Measurements from ENCODE around the gene RASSF4. TPM values are rescaled to one million over a fixed set of nuclear protein-coding genes. Genes with fewer than 3 reads are reported as not detected.

RASSF4 gene
- total RNA-seq, 4 donors from 2014 or later: 23.5 to 57.7 (median 31.6) TPM

DNA sequence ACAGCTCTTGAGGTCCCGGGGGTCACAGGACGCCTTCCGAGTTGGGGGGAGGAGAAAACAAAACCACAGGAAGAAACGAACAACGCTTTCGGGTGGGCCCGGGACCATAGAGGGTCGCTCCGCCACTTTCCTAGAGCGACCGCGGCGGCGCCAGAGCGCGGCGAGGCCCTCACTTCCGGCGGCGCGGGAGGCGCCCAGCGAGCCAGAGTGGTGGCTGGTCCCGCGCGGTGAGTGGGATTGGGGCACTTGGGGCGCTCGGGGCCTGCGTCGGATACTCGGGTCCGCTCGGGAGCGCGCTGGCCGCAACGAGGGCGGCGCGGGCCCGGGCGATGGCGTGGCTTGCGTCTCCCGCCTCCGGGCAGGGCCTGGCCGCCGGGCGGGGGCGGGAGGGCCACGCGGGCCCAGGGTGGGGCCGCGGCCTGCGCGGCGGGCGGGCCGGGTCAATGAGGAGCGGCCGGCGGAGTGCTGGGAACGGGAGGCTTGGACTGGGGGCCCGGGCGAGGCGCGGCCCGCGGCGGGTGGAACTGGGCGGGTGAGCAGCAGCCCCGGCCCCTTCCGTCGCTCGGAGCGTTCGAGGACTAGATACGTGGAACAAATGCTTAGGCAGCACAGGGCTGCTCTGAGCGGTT, 41.3 kb downstream of the RASSF4 start, which contains the start of gene ZNF22:
TSS of gene ZNF22 (plus strand) at position 172 of the 629 bp plus-strand sequence. CDS start 2,446 bp downstream, outside the sequence.
- peaks cover 12 to 83% (median 23%) of the 10 kb centered on the region in 3 donors for H3K4me1 ChIP-seq
- TF ChIP-seq POLR2AphosphoS5 (IDR thresholded peaks at IDR 0.05) (peak; percentile 14), POLR2A (IDR thresholded peaks at IDR 0.05) (peak; percentile 62 to 71), EP300 (IDR thresholded peaks at IDR 0.05) (no peak)
- TF ChIP-seq, protein P1, sequence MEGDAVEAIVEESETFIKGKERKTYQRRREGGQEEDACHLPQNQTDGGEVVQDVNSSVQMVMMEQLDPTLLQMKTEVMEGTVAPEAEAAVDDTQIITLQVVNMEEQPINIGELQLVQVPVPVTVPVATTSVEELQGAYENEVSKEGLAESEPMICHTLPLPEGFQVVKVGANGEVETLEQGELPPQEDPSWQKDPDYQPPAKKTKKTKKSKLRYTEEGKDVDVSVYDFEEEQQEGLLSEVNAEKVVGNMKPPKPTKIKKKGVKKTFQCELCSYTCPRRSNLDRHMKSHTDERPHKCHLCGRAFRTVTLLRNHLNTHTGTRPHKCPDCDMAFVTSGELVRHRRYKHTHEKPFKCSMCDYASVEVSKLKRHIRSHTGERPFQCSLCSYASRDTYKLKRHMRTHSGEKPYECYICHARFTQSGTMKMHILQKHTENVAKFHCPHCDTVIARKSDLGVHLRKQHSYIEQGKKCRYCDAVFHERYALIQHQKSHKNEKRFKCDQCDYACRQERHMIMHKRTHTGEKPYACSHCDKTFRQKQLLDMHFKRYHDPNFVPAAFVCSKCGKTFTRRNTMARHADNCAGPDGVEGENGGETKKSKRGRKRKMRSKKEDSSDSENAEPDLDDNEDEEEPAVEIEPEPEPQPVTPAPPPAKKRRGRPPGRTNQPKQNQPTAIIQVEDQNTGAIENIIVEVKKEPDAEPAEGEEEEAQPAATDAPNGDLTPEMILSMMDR (IDR thresholded peaks at IDR 0.05): peak in 3 of 4 experiments; percentile 33 to 44 (median 40)
- no peaks in the 10 kb centered on the region for H3K27me3 ChIP-seq
- H3K4me3 ChIP-seq: peak within 1 kb of the TSS; percentile 35 to 68
- H3K36me3 ChIP-seq: peaks cover 0 to 26% of the 10 kb centered on the region in 2 donors
- ATAC-seq: peak; percentile 66
- peak within 1 kb of the TSS; percentile 89 to 97 (median 94) for H3K27ac ChIP-seq
- 0% methylated on average over 8 to 12 of the region's 79 CpGs for WGBS, 2 donors (ENCODE audit: low coverage in 1 of 2)
- no peaks in the 10 kb centered on the region for H3K9me3 ChIP-seq

DNA sequence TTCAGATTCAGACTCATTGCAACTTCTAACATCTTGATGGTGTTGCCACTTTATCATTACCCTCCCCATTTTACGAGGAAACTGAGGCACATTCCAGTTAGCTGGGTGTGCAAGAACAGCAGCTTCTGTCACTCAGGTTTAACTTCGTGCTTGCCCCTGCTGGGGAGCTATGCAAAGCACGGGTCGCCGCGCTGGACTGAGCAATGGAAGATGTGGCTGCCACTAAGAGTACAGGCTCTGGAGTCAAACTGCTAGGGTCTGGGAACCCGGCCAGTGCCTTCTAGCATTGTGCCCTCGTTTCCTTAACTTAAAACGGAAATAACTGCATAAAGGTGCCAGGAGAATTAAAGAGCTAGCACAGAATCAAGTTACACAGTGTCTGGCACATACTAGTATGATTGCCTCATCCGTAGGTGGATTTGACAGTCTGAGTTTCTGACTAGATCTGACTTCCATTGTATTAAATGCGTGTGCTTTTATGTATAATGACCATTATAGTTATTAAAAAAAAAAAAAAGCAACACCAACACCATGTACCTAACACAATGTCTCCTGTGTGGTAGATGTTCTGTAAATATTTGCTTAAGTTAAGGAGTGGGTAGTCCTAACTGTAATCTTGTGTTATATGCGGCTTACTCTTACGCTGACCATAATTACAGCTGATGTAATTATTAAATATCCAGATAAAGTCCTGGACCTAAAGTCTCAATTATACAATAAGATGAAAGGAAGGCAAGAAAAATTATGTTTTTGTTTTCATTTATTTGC, 42.0 kb downstream of the RASSF4 start:
- H3K27ac ChIP-seq: peak overlapping the region; percentile 89 to 97 (median 94)
- ATAC-seq: peak; percentile 37
- peaks cover 0 to 26% of the 10 kb centered on the region in 2 donors for H3K36me3 ChIP-seq
- WGBS, 2 donors (ENCODE audit: low coverage in 1 of 2): 8 to 10% methylated on average over 6 to 9 of the region's 13 CpGs
- TF ChIP-seq POLR2AphosphoS5 (IDR thresholded peaks at IDR 0.05): peak; percentile 45
- TF ChIP-seq, protein P1 (IDR thresholded peaks at IDR 0.05): peak in 3 of 4 experiments; percentile 23 to 50 (median 42)
- TF ChIP-seq POLR2A (IDR thresholded peaks at IDR 0.05): no peak
- no peaks in the 10 kb centered on the region for H3K9me3 ChIP-seq
- H3K27me3 ChIP-seq: no peaks in the 10 kb centered on the region
- peak overlapping the region; percentile 35 to 68 for H3K4me3 ChIP-seq
- peaks cover 6 to 77% (median 16%) of the 10 kb centered on the region in 3 donors for H3K4me1 ChIP-seq

DNA sequence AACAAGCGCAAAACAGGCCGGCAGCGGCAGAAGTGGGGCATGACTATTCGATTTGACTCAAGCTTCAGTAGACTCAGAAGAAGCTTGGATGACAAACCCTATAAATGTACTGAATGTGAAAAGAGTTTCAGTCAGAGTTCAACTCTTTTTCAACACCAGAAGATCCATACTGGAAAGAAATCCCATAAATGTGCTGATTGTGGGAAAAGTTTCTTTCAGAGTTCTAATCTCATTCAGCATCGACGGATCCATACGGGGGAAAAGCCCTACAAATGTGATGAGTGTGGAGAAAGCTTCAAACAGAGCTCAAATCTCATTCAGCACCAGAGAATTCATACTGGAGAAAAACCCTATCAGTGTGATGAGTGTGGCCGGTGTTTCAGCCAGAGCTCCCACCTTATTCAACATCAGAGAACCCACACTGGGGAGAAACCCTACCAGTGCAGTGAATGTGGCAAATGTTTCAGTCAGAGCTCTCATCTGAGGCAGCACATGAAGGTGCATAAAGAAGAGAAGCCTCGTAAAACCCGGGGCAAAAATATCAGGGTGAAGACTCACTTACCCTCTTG, 43.9 kb downstream of the RASSF4 start:
- 83 to 91% methylated on average over 5 to 9 of the region's 10 CpGs for WGBS, 2 donors (ENCODE audit: low coverage in 1 of 2)
- H3K27ac ChIP-seq: no peak overlapping the region

DNA sequence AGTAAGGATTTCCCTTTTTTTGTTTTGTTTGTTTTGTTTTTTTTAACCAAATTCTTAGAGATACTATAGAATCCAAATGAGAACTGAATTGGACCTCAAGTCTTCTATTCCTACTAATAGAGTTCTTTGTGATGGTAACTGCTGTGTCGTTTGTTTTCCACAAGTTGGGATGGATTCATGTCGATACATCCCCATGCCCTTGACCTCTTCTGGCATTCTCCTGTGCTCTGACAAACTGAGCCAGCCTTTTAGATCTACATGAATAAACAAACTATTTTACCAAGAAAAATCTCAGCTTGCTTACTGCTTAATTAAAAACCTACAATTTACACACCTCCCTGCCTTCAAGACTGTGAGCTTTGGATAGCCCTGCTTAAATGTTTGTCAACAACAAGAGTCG, 45.1 kb downstream of the RASSF4 start:
- Histone ChIP-seq H3K9me3 (no peaks in the 10 kb centered on the region), H3K27me3 (no peaks in the 10 kb centered on the region), H3K27ac (no peak overlapping the region), H3K4me3 (no peak overlapping the region), H3K36me3 (peaks cover 0 to 26% of the 10 kb centered on the region in 2 donors), H3K4me1 (peaks cover 2 to 62% (median 4%) of the 10 kb centered on the region in 3 donors)
- 61 to 72% methylated on average over 3 of the region's 3 CpGs for WGBS, 2 donors (ENCODE audit: low coverage in 1 of 2)
- no peak for ATAC-seq
- TF ChIP-seq POLR2AphosphoS5 (IDR thresholded peaks at IDR 0.05): no peak
- TF ChIP-seq, protein P1 (IDR thresholded peaks at IDR 0.05): no peak

More for the DNA sequence above, 43.9 kb downstream of the RASSF4 start:
- ATAC-seq: no peak
- no peaks in the 10 kb centered on the region for H3K27me3 ChIP-seq
- H3K36me3 ChIP-seq: peaks cover 0 to 26% of the 10 kb centered on the region in 2 donors
- TF ChIP-seq POLR2A (IDR thresholded peaks at IDR 0.05): no peak
- TF ChIP-seq, protein P1 (IDR thresholded peaks at IDR 0.05): no peak
- TF ChIP-seq EP300 (IDR thresholded peaks at IDR 0.05): no peak
- TF ChIP-seq POLR2AphosphoS5 (IDR thresholded peaks at IDR 0.05): no peak
- H3K4me3 ChIP-seq: no peak overlapping the region
- H3K9me3 ChIP-seq: no peaks in the 10 kb centered on the region
- peaks cover 2 to 69% (median 9%) of the 10 kb centered on the region in 3 donors for H3K4me1 ChIP-seq
